Mesothelial cell of epicardium (in vitro differentiated cells): ENCODE data around the gene FBXW5. TPM values are rescaled to one million over a fixed set of nuclear protein-coding genes. Genes with fewer than 3 reads are reported as not detected.

ENCODE experiments used
- DNase-seq, 2 experiments: peaks; one replicate each; pipeline ENCODE4 v3.0.0; 2021; ENCODE audit warnings: low spot score in 2 of 2; ENCODE audit not compliant: unreplicated experiment in 2 of 2
- H3K27ac Mint-ChIP-seq: 2 replicates; pipeline ENCODE4 v1.8.0; 2021; ENCODE audit warnings: mixed read lengths
- H3K27me3 Mint-ChIP-seq: 2 replicates; pipeline ENCODE4 v1.8.0; 2021; ENCODE audit warnings: low read depth, mixed read lengths
- H3K36me3 Mint-ChIP-seq: 2 replicates; pipeline ENCODE4 v1.8.0; 2021; ENCODE audit warnings: mixed read lengths
- H3K4me1 Mint-ChIP-seq: 2 replicates; pipeline ENCODE4 v1.8.0; 2021; ENCODE audit warnings: mixed read lengths
- H3K4me3 Mint-ChIP-seq: 2 replicates; pipeline ENCODE4 v1.8.0; 2021; ENCODE audit warnings: mild to moderate bottlenecking, moderate library complexity, mixed read lengths
- H3K9me3 Mint-ChIP-seq: 2 replicates; pipeline ENCODE4 v1.8.0; 2021; ENCODE audit warnings: mixed read lengths
- total RNA-seq: library from RNA; stranded (reverse); gene quantifications from 3 replicates; pipeline ENCODE4 v1.2.1, GENCODE V29; 2021
- TF ChIP-seq, protein P1 (sequence below): fragments of 200-600 bp; sonication (generic); IDR thresholded peaks from one replicate; pipeline ENCODE4 v1.5.0; 2021; ENCODE audit warnings: antibody characterized with exemption; ENCODE audit not compliant: unreplicated experiment

The FBXW5 gene
- total RNA-seq, 1 donor from 2014 or later, result 58.9 TPM

DNA sequence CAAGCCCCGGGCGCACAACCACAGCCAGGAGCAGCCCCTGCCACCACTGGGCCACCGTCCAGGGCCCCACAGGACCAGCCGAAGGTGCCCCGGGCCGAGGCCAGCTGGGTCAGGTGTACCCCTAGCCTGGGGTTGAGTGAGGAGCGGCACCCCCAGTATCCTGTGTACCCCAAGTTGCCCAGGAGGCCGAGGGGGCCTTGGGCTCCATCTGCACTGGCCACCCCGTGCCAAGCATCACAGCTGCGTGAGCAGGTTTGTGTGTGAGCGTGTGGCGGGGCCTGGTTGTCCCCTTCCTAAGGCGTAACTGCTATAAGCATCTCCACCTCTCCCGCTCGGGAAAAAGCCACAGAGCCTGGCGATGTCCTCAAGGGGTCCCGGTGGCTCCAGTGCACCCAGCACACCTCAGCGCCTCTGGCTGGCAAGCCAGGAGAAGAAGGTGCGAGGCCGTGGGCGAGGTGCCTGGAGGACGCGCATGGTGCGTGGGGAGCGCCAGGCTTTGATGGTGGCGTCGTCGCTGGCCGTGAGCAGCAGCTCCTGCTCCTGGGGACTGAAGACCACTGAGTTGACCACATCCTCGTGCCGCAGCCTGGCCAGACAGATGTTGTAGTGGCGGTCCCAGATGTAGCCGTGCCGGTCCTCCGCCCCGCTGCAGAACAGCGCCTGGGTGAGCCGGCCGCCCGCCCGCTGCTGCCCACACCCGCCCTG lies 3.9 kb downstream of the FBXW5 start:
- Mint-ChIP-seq H3K27ac (no peak overlapping the region), H3K27me3 (no peaks in the 10 kb centered on the region), H3K9me3 (no peaks in the 10 kb centered on the region), H3K36me3 (peaks cover 26% of the 10 kb centered on the region), H3K4me1 (peaks cover 3% of the 10 kb centered on the region), H3K4me3 (no peak overlapping the region)
- TF ChIP-seq, protein P1, sequence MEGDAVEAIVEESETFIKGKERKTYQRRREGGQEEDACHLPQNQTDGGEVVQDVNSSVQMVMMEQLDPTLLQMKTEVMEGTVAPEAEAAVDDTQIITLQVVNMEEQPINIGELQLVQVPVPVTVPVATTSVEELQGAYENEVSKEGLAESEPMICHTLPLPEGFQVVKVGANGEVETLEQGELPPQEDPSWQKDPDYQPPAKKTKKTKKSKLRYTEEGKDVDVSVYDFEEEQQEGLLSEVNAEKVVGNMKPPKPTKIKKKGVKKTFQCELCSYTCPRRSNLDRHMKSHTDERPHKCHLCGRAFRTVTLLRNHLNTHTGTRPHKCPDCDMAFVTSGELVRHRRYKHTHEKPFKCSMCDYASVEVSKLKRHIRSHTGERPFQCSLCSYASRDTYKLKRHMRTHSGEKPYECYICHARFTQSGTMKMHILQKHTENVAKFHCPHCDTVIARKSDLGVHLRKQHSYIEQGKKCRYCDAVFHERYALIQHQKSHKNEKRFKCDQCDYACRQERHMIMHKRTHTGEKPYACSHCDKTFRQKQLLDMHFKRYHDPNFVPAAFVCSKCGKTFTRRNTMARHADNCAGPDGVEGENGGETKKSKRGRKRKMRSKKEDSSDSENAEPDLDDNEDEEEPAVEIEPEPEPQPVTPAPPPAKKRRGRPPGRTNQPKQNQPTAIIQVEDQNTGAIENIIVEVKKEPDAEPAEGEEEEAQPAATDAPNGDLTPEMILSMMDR, result no peak
- no peak for DNase-seq

DNA sequence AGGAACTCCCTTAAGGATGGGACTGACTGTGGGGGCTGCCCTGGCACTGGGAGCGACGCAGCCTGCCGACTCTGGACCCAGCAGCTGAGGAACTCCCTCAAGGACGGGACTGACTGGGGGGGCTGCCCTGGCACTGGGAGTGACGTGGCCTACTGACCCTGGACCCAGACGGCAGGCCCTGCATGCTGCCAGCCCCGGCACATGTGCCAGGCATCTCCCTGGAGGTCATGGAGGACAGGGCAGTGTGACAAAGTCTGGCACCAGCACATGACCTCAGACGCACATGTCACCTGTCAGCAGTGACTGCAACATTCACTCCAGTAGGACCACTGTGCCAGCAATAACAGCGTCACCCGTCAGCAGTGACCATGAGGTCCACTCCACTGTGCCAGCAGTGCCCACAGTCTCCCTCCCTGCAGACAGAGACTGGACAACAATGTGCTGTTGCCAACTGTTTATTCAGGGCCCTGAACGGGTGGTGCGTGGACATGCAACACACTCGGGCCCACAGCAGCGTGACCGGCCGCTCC lies 4.5 kb downstream of the FBXW5 start:
- H3K4me3 Mint-ChIP-seq, result no peak overlapping the region
- H3K9me3 Mint-ChIP-seq, result no peaks in the 10 kb centered on the region
- peaks cover 26% of the 10 kb centered on the region for H3K36me3 Mint-ChIP-seq
- DNase-seq, result no peak
- peaks cover 3% of the 10 kb centered on the region for H3K4me1 Mint-ChIP-seq
- no peaks in the 10 kb centered on the region for H3K27me3 Mint-ChIP-seq
- TF ChIP-seq, protein P1, result no peak
- no peak overlapping the region for H3K27ac Mint-ChIP-seq

DNA sequence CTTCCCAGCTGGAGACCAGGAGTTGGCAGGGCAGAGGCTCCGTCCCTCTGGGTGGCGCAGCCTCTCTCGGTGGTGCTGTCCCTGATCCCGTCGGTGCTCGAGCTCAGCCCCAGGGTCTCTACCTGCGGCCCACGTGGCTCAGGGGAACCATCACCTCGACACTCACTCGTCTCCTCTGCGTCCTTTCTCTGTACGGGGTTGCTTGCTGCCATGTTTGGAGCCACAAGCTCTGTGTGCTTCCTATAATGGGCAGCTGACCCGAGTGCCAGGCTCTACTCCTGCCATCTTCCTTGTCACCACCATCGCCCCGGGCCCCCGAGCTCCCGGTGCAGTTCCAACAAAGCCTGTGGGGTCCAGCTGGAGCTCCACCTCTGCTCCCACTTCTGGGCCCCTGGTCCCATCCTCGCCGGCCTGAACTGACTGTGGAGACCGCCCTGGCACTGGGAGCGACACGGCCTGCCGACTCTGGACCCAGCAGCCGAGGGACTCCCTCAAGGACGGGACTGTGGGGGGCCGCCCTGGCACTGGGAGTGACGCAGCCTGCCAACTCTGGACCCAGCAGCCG lies 5.0 kb downstream of the FBXW5 start:
- Mint-ChIP-seq H3K27ac (no peak overlapping the region), H3K9me3 (no peaks in the 10 kb centered on the region), H3K4me1 (no peaks in the 10 kb centered on the region), H3K4me3 (no peak overlapping the region), H3K36me3 (peaks cover 26% of the 10 kb centered on the region), H3K27me3 (no peaks in the 10 kb centered on the region)
- DNase-seq, result no peak
- TF ChIP-seq, protein P1, result no peak

GRCh38 chr9:136937186-136938001 lies 7.1 kb downstream of the FBXW5 start:
- H3K27ac Mint-ChIP-seq, result no peak overlapping the region
- DNase-seq, result no peak
- H3K4me3 Mint-ChIP-seq, result no peak overlapping the region
- TF ChIP-seq, protein P1, result no peak
- H3K4me1 Mint-ChIP-seq, result no peaks in the 10 kb centered on the region
- H3K9me3 Mint-ChIP-seq, result peaks cover 7% of the 10 kb centered on the region
- peaks cover 38% of the 10 kb centered on the region for H3K36me3 Mint-ChIP-seq
- no peaks in the 10 kb centered on the region for H3K27me3 Mint-ChIP-seq

- H3K4me1 Mint-ChIP-seq, result no peaks in the 10 kb centered on the region
- peaks cover 40% of the 10 kb centered on the region for H3K36me3 Mint-ChIP-seq
- DNase-seq, result no peak
- TF ChIP-seq, protein P1, result no peak
- H3K27ac Mint-ChIP-seq, result no peak overlapping the region
- no peak overlapping the region for H3K4me3 Mint-ChIP-seq
- peaks cover 12% of the 10 kb centered on the region for H3K9me3 Mint-ChIP-seq
- H3K27me3 Mint-ChIP-seq, result no peaks in the 10 kb centered on the region
Measured at GRCh38 chr9:136936645-136937170, 7.8 kb downstream of the FBXW5 start.
